Non-pigmented ciliary epithelial cell (primary cell): ENCODE results near the gene TANK.
A peak's percentile ranks its signal among the peaks of the same experiment; 100 is the strongest.
"Not testable (repeated sequence)": the region's sequence is repeated elsewhere in the genome, so short reads cannot be mapped to it uniquely, and the experiment has no call there.

Experiments used
- DNase-seq: peaks from one replicate; pipeline ENCODE4 v3.0.0-alpha.2; 2010; ENCODE audit warnings: low read depth

The TANK gene

GRCh38 chr2:161166538-161167409 lies 6.5 kb downstream of the TANK start:
- peak; percentile 10 for DNase-seq

- no peak for DNase-seq
These were observed 9.1 kb downstream of the TANK start for GRCh38 chr2:161169335-161169734.

GRCh38 chr2:161170377-161170776 lies 10.1 kb downstream of the TANK start:
- DNase-seq: no peak

- no peak for DNase-seq
These were observed 11.0 kb downstream of the TANK start for GRCh38 chr2:161170958-161171932.

GRCh38 chr2:161172901-161173540 lies 12.8 kb downstream of the TANK start:
- DNase-seq: no peak

- DNase-seq: no peak
These were observed 13.4 kb downstream of the TANK start for GRCh38 chr2:161173541-161174194.

- DNase-seq: no peak
These were observed 17.7 kb downstream of the TANK start for GRCh38 chr2:161177969-161178368.

GRCh38 chr2:161178756-161179155 lies 18.5 kb downstream of the TANK start:
- DNase-seq: no peak

GRCh38 chr2:161190050-161190449 lies 29.8 kb downstream of the TANK start:
- DNase-seq: no peak

- DNase-seq: not testable (repeated sequence)
These were observed 35.4 kb downstream of the TANK start for GRCh38 chr2:161195602-161196001.

- no peak for DNase-seq
These were observed 39.9 kb downstream of the TANK start for GRCh38 chr2:161199912-161200701.

GRCh38 chr2:161204846-161205245 lies 44.6 kb downstream of the TANK start:
- no peak for DNase-seq

GRCh38 chr2:161206471-161207032 lies 46.3 kb downstream of the TANK start:
- DNase-seq: no peak

GRCh38 chr2:161207941-161208340 lies 47.7 kb downstream of the TANK start:
- DNase-seq: no peak

GRCh38 chr2:161208527-161209139 lies 48.4 kb downstream of the TANK start:
- DNase-seq: peak; percentile 44

GRCh38 chr2:161209902-161210301 lies 49.7 kb downstream of the TANK start:
- DNase-seq: no peak

GRCh38 chr2:161217597-161218185 lies 57.5 kb downstream of the TANK start:
- no peak for DNase-seq

- no peak for DNase-seq
These were observed 59.0 kb downstream of the TANK start for GRCh38 chr2:161219211-161219610.

- no peak for DNase-seq
These were observed 63.0 kb downstream of the TANK start for GRCh38 chr2:161223139-161223732.
